DOHH2 (cell line): ENCODE results near the gene STMN3.

Experiments
- H3F3A ChIP-seq: fragments of 200-600 bp; sonication (generic), shearing (Covaris generic); 2 replicates; pipeline ENCODE4 v1.6.0; 2016; ENCODE audit warnings: antibody characterized with exemption, mild to moderate bottlenecking; ENCODE audit not compliant: control insufficient read depth, insufficient read depth
- H3K27ac ChIP-seq: fragments of 200-600 bp; sonication (generic); 2 replicates; pipeline ENCODE4 v1.5.1; 2014; ENCODE audit warnings: low read depth, mild to moderate bottlenecking, low read length, moderate library complexity
- H3K27me3 ChIP-seq: fragments of 200-600 bp; sonication (generic); 2 replicates; pipeline ENCODE4 v1.6.1; 2014; ENCODE audit warnings: mild to moderate bottlenecking, low read length, mixed read lengths; ENCODE audit not compliant: control insufficient read depth
- H3K36me3 ChIP-seq: fragments of 200-600 bp; sonication (generic); 2 replicates; pipeline ENCODE4 v1.6.1; 2014; ENCODE audit warnings: mild to moderate bottlenecking, low read length, moderate library complexity, mixed read lengths; ENCODE audit not compliant: control insufficient read depth
- H3K4me1 ChIP-seq: fragments of 200-600 bp; sonication (generic); 2 replicates; pipeline ENCODE4 v1.6.1; 2014; ENCODE audit warnings: mild to moderate bottlenecking, low read length, mixed read lengths; ENCODE audit not compliant: control insufficient read depth
- H3K4me2 ChIP-seq: fragments of 200-600 bp; sonication (generic); 2 replicates; pipeline ENCODE4 v1.6.0; 2014; ENCODE audit warnings: mild to moderate bottlenecking, low read length, moderate library complexity
- H3K4me3 ChIP-seq: fragments of 200-600 bp; sonication (generic); 2 replicates; pipeline ENCODE4 v1.5.1; 2014; ENCODE audit warnings: mild to moderate bottlenecking, low read length, mixed read lengths
- H3K79me2 ChIP-seq: fragments of 200-600 bp; sonication (generic); 2 replicates; pipeline ENCODE4 v1.6.1; 2014; ENCODE audit warnings: mild to moderate bottlenecking, low read length, mixed read lengths; ENCODE audit not compliant: control insufficient read depth
- H3K9me2 ChIP-seq: fragments of 200-600 bp; sonication (generic); replicated peaks from 2 replicates; pipeline ENCODE4 v1.6.1; 2014; ENCODE audit warnings: mild to moderate bottlenecking, low read length, mixed read lengths; ENCODE audit not compliant: control insufficient read depth
- H3K9me3 ChIP-seq: fragments of 200-600 bp; sonication (generic); 2 replicates; pipeline ENCODE4 v1.6.1; 2014; ENCODE audit warnings: antibody characterized with exemption, low read length, mixed read lengths; ENCODE audit not compliant: control insufficient read depth, insufficient read depth
- H4K20me1 ChIP-seq: fragments of 200-600 bp; sonication (generic); 2 replicates; pipeline ENCODE4 v1.6.0; 2014; ENCODE audit warnings: low read depth, mild to moderate bottlenecking, antibody characterized with exemption, low read length, moderate library complexity; ENCODE audit not compliant: control insufficient read depth, insufficient read depth
- CTCF ChIP-seq: fragments of 200-600 bp; sonication (generic); IDR thresholded peaks from one replicate; pipeline ENCODE4 v1.5.1; 2014; ENCODE audit warnings: antibody characterized with exemption, mild to moderate bottlenecking, low read depth, low read length; ENCODE audit not compliant: poor library complexity, severe bottlenecking
- EZH2phosphoT487 ChIP-seq: fragments of 200-600 bp; sonication (generic); IDR thresholded peaks from 2 replicates; pipeline ENCODE4 v1.6.1; 2017; ENCODE audit warnings: borderline replicate concordance, mild to moderate bottlenecking, antibody characterized with exemption, low read length, moderate library complexity, mixed read lengths

STMN3 gene

GRCh38 chr20:63622096-63622495, 31.1 kb downstream of the STMN3 start:
- H3K9me3 ChIP-seq, result no peaks in the 10 kb centered on the region
- H3K4me3 ChIP-seq, result no peak overlapping the region
- peaks cover 30% of the 10 kb centered on the region for H3K36me3 ChIP-seq
- no peak for TF ChIP-seq EZH2phosphoT487
- TF ChIP-seq CTCF, result no peak
- H3K9me2 ChIP-seq, result no peaks in the 10 kb centered on the region
- H4K20me1 ChIP-seq, result no peaks in the 10 kb centered on the region
- peaks cover 6% of the 10 kb centered on the region; the same call in 1 of the 2 replicates for H3F3A ChIP-seq
- no peak overlapping the region for H3K4me2 ChIP-seq
- no peaks in the 10 kb centered on the region for H3K27me3 ChIP-seq
- H3K4me1 ChIP-seq, result peaks cover 10% of the 10 kb centered on the region
- H3K27ac ChIP-seq, result no peak overlapping the region
- H3K79me2 ChIP-seq, result peaks cover 83% of the 10 kb centered on the region

- Histone ChIP-seq H3K36me3 (peaks cover 33% of the 10 kb centered on the region), H4K20me1 (no peaks in the 10 kb centered on the region), H3K4me2 (no peak overlapping the region), H3F3A (peaks cover 6% of the 10 kb centered on the region; the same call in 1 of the 2 replicates), H3K27me3 (no peaks in the 10 kb centered on the region), H3K4me1 (peaks cover 10% of the 10 kb centered on the region), H3K9me3 (no peaks in the 10 kb centered on the region), H3K4me3 (no peak overlapping the region), H3K79me2 (peaks cover 77% of the 10 kb centered on the region), H3K9me2 (no peaks in the 10 kb centered on the region), H3K27ac (no peak overlapping the region)
- TF ChIP-seq CTCF (no peak), EZH2phosphoT487 (no peak)
These were observed 32.2 kb downstream of the STMN3 start for GRCh38 chr20:63620991-63621390.

- Histone ChIP-seq H3K79me2 (peaks cover 62% of the 10 kb centered on the region), H3K9me3 (no peaks in the 10 kb centered on the region), H3K36me3 (peaks cover 35% of the 10 kb centered on the region), H3K27me3 (no peaks in the 10 kb centered on the region), H3K27ac (no peak overlapping the region), H3F3A (no peaks in the 10 kb centered on the region), H3K4me1 (no peaks in the 10 kb centered on the region), H3K4me2 (no peak overlapping the region), H3K4me3 (no peak overlapping the region), H4K20me1 (no peaks in the 10 kb centered on the region), H3K9me2 (no peaks in the 10 kb centered on the region)
- TF ChIP-seq EZH2phosphoT487, result no peak
- no peak for TF ChIP-seq CTCF
These were observed 33.7 kb downstream of the STMN3 start for GRCh38 chr20:63619505-63619904.

GRCh38 chr20:63619086-63619485, 34.1 kb downstream of the STMN3 start:
- TF ChIP-seq EZH2phosphoT487 (no peak), CTCF (no peak)
- Histone ChIP-seq H3K36me3 (peaks cover 35% of the 10 kb centered on the region), H3K9me3 (no peaks in the 10 kb centered on the region), H3K4me2 (no peak overlapping the region), H3K9me2 (no peaks in the 10 kb centered on the region), H3F3A (no peaks in the 10 kb centered on the region), H3K27me3 (no peaks in the 10 kb centered on the region), H4K20me1 (no peaks in the 10 kb centered on the region), H3K4me3 (no peak overlapping the region), H3K79me2 (peaks cover 60% of the 10 kb centered on the region), H3K4me1 (no peaks in the 10 kb centered on the region), H3K27ac (no peak overlapping the region)
